ENCODE data around the gene MALSU1. TPM values are rescaled to one million over a fixed set of nuclear protein-coding genes. Genes with fewer than 3 reads are reported as not detected.

MALSU1 gene
- total and polyA plus RNA-seq, 2 of the 13 experiments (the other 11 are each of a cell fraction or from before 2014, with no cell fraction given), result 72.0 to 141 TPM

GRCh38 chr7:23293500-23294073 lies 5.6 kb upstream of the MALSU1 start:
- Histone ChIP-seq H2AFZ (ENCODE audit: low read length) (no peak overlapping the region), H3K4me3 (replicated peaks in 1 of 3; ENCODE audit: insufficient read depth in 1 of 3, low read depth in 2 of 3, low read length in 3 of 3) (peak overlapping the region; percentile 31 to 70 (median 50)), H3K79me2 (ENCODE audit: insufficient read depth, low read length) (no peaks in the 10 kb centered on the region), H3K27ac (ENCODE audit: extremely low read length, insufficient read depth, low read length) (peak overlapping the region; percentile 100), H3K9ac (ENCODE audit: insufficient read depth, low read depth, low read length) (peak overlapping the region; percentile 84), H3K27me3 (ENCODE audit: control insufficient read depth in 1 of 2, insufficient read depth in 2 of 2, low read length in 2 of 2) (no peaks in the 10 kb centered on the region), H4K20me1 (ENCODE audit: insufficient read depth, low read length) (no peaks in the 10 kb centered on the region), H3K4me2 (ENCODE audit: low read depth, low read length) (peak overlapping the region; percentile 98), H3K9me3 (ENCODE audit: low read length) (no peaks in the 10 kb centered on the region), H3K4me1 (ENCODE audit: insufficient read depth, low read length) (peaks cover 85% of the 10 kb centered on the region), H3K36me3 (replicated peaks in 1 of 2; ENCODE audit: control insufficient read depth in 1 of 2, insufficient read depth in 2 of 2, low read length in 2 of 2) (no peaks in the 10 kb centered on the region)
- 0% methylated on average over 7 of the region's 12 CpGs for WGBS (ENCODE audit: low lambda C conversion rate)
- in situ Hi-C loops (cut with HindIII; ENCODE audit: extremely low pct_ligation_motif_present, low pct_unique_long_range_greater_than_20kb) (no loop called here), intact Hi-C loops (cut with micrococcal nuclease; ENCODE audit: unreplicated experiment) (loop anchor here (1.0 kb wide), 1 partner anchor 16 kb away; no protein-coding TSS in a partner anchor)
- DNase-seq (ENCODE audit: low spot score) (peak; percentile 97), FAIRE-seq (peak; percentile 97), ATAC-seq (peak; percentile 84)
- ChIA-PET POLR2A (interaction anchor here (0.8 to 4.9 kb wide), 21 partner anchors 8 to 304 kb away, joined by 3 to 69 read pairs (median 7); partner anchors contain the start of genes CCDC126 and IGF2BP3), CTCF (ENCODE audit: low intra/inter-chr PET ratio, low total read pairs) (no interaction called here)
- BruUV-seq (replicated peaks), result no TSS peak
- no peak for TF ChIP-seq HDAC6 (IDR thresholded peaks at IDR 0.05; ENCODE audit: low read depth, low read length)
- no peak for TF ChIP-seq ZNF138 (CRISPR knock-in tag; IDR thresholded peaks at IDR 0.05; ENCODE audit: low read depth)
- peak; percentile 68 for TF ChIP-seq HOMEZ (CRISPR knock-in tag; IDR thresholded peaks at IDR 0.05; ENCODE audit: low read depth)
- TF ChIP-seq MTA3 (CRISPR knock-in tag; IDR thresholded peaks at IDR 0.05), result no peak
- no peak for TF ChIP-seq TOPORS (CRISPR knock-in tag; IDR thresholded peaks at IDR 0.05)
- TF ChIP-seq NONO (IDR thresholded peaks at IDR 0.05), result no peak
- TF ChIP-seq NONO (CRISPR knock-in tag; conservative IDR thresholded peaks at IDR 0.05), result no peak; the same call in 1 of the 2 replicates
- TF ChIP-seq SIX1 (CRISPR knock-in tag; IDR thresholded peaks at IDR 0.05; ENCODE audit: borderline replicate concordance), result no peak
- peak; percentile 26; the same call in 1 of the 2 replicates for TF ChIP-seq BHLHE40 (IDR thresholded peaks at IDR 0.05; ENCODE audit: low read length)
- 0 out of 2 replicates have a peak, but pooled peaks have one; percentile 46 for TF ChIP-seq RERE (CRISPR knock-in tag; IDR thresholded peaks at IDR 0.05; ENCODE audit: low read depth)
- no peak for TF ChIP-seq ZNF510 (CRISPR knock-in tag; IDR thresholded peaks at IDR 0.05; ENCODE audit: low read depth)
- TF ChIP-seq FIP1L1 (IDR thresholded peaks at IDR 0.05; ENCODE audit: borderline replicate concordance, insufficient read depth, low read depth, low read length), result 0 out of 2 replicates have a peak, but pooled peaks have one; percentile 49
- TF ChIP-seq RXRA (CRISPR knock-in tag; IDR thresholded peaks at IDR 0.05), result peak; percentile 80
- TF ChIP-seq NR1H2 (CRISPR knock-in tag; IDR thresholded peaks at IDR 0.05; ENCODE audit: borderline replicate concordance, low read depth), result no peak
- TF ChIP-seq ISX (CRISPR knock-in tag; conservative IDR thresholded peaks at IDR 0.05), result no peak
- TF ChIP-seq MAFF (IDR thresholded peaks at IDR 0.05; ENCODE audit: low read depth, low read length), result no peak
- no peak for TF ChIP-seq ZNF143 (CRISPR knock-in tag; IDR thresholded peaks at IDR 0.05)
- TF ChIP-seq SAP130 (CRISPR knock-in tag; IDR thresholded peaks at IDR 0.05; ENCODE audit: low read depth), result peak; percentile 90
